ENCODE results near the gene PUS1. TPM values are rescaled to one million over a fixed set of nuclear protein-coding genes. Genes with fewer than 3 reads are reported as not detected.
"Not testable (repeated sequence)": the region's sequence is repeated elsewhere in the genome, so short reads cannot be mapped to it uniquely, and the experiment has no call there.

Gene PUS1
- total and polyA plus RNA-seq, 4 donors: 6.5 to 20.2 (median 18.8) TPM

DNA sequence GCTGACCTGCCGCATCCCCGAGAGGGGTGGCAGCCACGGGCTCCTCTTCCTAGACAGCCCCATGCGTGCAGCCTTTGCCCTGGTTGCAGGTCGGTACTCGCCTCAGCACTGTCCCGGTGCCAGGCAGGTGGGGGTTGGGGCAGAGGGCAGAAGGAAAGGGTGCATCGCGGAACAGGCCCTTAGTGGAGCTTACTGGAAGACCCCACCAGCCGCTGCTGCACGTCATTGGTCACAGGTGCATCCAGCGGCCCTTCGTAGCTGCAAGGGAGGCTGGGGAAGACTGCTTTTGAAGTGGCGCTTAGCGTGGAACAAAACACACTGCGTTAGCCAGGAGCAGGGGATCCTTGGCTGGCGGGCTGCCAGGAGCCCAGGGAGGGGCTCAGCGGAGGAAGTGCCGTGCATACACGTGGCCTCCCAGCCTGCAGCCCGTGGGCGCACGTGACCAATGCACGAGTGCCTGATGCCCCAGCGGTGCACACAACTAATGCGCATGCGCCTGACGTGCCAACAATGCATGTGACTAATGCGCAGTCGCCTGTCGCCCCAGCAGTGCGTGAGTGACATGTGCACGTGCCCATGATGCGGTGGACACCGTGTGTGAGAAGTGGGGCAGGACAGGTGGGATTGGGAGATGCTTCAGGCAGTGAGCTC, 15.7 kb downstream of the PUS1 start:
- no peak overlapping the region for H3K4me3 ChIP-seq (ENCODE audit: low read length in 2 of 2)
- 92 to 94% methylated on average over 35 of the region's 35 CpGs for WGBS, 2 donors
- H3K27me3 ChIP-seq (ENCODE audit: control insufficient read depth in 1 of 2, insufficient read depth in 2 of 2, low read length in 1 of 2): no peaks in the 10 kb centered on the region
- H3K9me3 ChIP-seq (ENCODE audit: control insufficient read depth, low read length): no peaks in the 10 kb centered on the region
- ATAC-seq (ENCODE audit: low FRiP score) (no peak), DNase-seq (peak in 1 of 2 donors; percentile 75)
- intact Hi-C loops (cut with DNase I): loop anchor here (5.0 to 10.0 kb wide), 2 partner anchors 92 to 230 kb away; partner anchors contain the start of gene SFSWAP (in 1 of the 2)
- no peaks in the 10 kb centered on the region for H3K4me1 ChIP-seq (ENCODE audit: control insufficient read depth in 1 of 2, insufficient read depth in 2 of 2, low read length in 2 of 2)
- H3K36me3 ChIP-seq (ENCODE audit: control insufficient read depth in 1 of 2, insufficient read depth in 2 of 2, low read length in 1 of 2): no peaks in the 10 kb centered on the region
- H3K27ac ChIP-seq (ENCODE audit: low read depth in 1 of 2, low read length in 2 of 2): no peak overlapping the region

- Histone ChIP-seq H3K36me3 (ENCODE audit: control insufficient read depth in 1 of 2, insufficient read depth in 2 of 2, low read length in 1 of 2) (no peaks in the 10 kb centered on the region), H3K27ac (ENCODE audit: low read depth in 1 of 2, low read length in 2 of 2) (no peak overlapping the region), H3K9me3 (ENCODE audit: control insufficient read depth, low read length) (no peaks in the 10 kb centered on the region), H3K4me1 (ENCODE audit: control insufficient read depth in 1 of 2, insufficient read depth in 2 of 2, low read length in 2 of 2) (no peaks in the 10 kb centered on the region), H3K27me3 (ENCODE audit: control insufficient read depth in 1 of 2, insufficient read depth in 2 of 2, low read length in 1 of 2) (no peaks in the 10 kb centered on the region), H3K4me3 (ENCODE audit: low read length in 2 of 2) (no peak overlapping the region)
- intact Hi-C loops (cut with DNase I): loop anchor here (5.0 to 10.0 kb wide), 2 partner anchors 94 to 232 kb away; partner anchors contain the start of gene SFSWAP (in 1 of the 2)
- ATAC-seq (ENCODE audit: low FRiP score) (no peak), DNase-seq (peak in 1 of 2 donors; percentile 15)
- 57 to 61% methylated on average over 6 of the region's 6 CpGs for WGBS, 2 donors
These were observed 17.7 kb downstream of the PUS1 start for GRCh38 chr12:131946757-131947156.

DNA sequence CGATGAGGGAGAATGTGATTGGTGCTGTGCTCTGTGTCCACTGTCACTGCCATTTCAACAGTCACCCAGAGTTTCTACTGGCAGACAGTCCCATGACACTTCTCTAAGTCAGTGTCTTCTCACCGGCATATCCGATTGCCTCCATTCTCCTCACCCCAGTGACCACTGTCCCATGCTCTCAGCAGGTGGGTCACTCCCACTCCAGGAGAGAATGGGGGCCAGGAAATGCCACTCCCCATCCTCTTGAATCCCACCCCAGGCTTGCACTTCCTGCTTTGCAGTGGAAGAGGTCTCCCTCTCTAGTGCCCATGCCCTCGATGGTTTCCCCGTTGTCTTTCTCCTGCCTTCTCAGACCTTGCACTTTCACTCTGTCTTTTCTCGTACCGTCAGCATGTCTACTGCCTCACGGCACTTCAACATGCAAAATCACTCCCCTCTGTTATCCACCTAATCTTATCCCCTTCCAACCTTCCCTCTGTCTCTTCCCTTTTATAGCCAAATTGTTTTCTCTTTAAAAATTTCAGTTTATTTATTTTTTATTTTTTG, 18.5 kb downstream of the PUS1 start:
- H3K9me3 ChIP-seq (ENCODE audit: control insufficient read depth, low read length): no peaks in the 10 kb centered on the region
- H3K4me1 ChIP-seq (ENCODE audit: control insufficient read depth in 1 of 2, insufficient read depth in 2 of 2, low read length in 2 of 2): no peaks in the 10 kb centered on the region
- no peak overlapping the region for H3K27ac ChIP-seq (ENCODE audit: low read depth in 1 of 2, low read length in 2 of 2)
- H3K36me3 ChIP-seq (ENCODE audit: control insufficient read depth in 1 of 2, insufficient read depth in 2 of 2, low read length in 1 of 2): no peaks in the 10 kb centered on the region
- DNase-seq (peak in 1 of 2 donors; percentile 50), ATAC-seq (ENCODE audit: low FRiP score) (no peak)
- intact Hi-C loops (cut with DNase I): loop anchor here (5.0 to 10.0 kb wide), 2 partner anchors 95 to 233 kb away; partner anchors contain the start of gene SFSWAP (in 1 of the 2)
- H3K27me3 ChIP-seq (ENCODE audit: control insufficient read depth in 1 of 2, insufficient read depth in 2 of 2, low read length in 1 of 2): no peaks in the 10 kb centered on the region
- 54 to 55% methylated on average over 8 of the region's 8 CpGs for WGBS, 2 donors
- no peak overlapping the region for H3K4me3 ChIP-seq (ENCODE audit: low read length in 2 of 2)

DNA sequence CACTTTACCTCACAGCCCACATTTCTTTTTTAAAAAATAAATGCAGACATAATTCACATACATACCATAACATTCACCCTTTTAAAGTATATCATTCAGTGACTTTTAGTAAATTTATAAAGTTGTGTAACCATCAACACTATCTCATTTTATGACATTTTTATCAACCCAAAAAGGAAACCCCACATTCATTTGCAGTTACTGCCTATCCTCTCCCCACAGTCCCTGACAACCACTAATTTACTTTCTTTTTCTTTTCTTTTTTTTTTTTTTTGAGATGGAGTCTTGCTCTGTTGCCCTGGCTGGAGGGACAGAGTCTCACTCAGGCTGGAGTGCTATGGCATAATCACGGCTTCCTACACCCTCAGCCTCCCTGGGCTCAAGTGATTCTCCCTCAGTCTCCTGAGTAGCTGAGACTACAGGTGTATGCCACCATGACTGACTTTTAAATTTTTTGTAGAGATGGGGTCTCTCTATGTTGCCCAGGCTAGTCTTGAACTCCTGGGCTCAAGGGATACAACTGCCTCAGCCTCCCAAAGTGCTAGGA, 19.2 kb downstream of the PUS1 start:
- Histone ChIP-seq H3K36me3 (ENCODE audit: control insufficient read depth in 1 of 2, insufficient read depth in 2 of 2, low read length in 1 of 2) (no peaks in the 10 kb centered on the region), H3K9me3 (ENCODE audit: control insufficient read depth, low read length) (no peaks in the 10 kb centered on the region), H3K27ac (ENCODE audit: low read depth in 1 of 2, low read length in 2 of 2) (peak overlapping the region in 1 of 2 donors; percentile 50), H3K4me3 (ENCODE audit: low read length in 2 of 2) (no peak overlapping the region), H3K27me3 (ENCODE audit: control insufficient read depth in 1 of 2, insufficient read depth in 2 of 2, low read length in 1 of 2) (no peaks in the 10 kb centered on the region), H3K4me1 (ENCODE audit: control insufficient read depth in 1 of 2, insufficient read depth in 2 of 2, low read length in 2 of 2) (no peaks in the 10 kb centered on the region)
- intact Hi-C loops (cut with DNase I): loop anchor here (5.0 to 10.0 kb wide), 2 partner anchors 96 to 233 kb away; partner anchors contain the start of gene SFSWAP (in 1 of the 2)
- DNase-seq: peak in 1 of 2 donors; percentile 4
- no peak for ATAC-seq (ENCODE audit: low FRiP score)
- 29 to 57% methylated on average over 1 of the region's 1 CpG for WGBS, 2 donors

GRCh38 chr12:131948713-131949430, 19.8 kb downstream of the PUS1 start:
- H3K4me1 ChIP-seq (ENCODE audit: control insufficient read depth in 1 of 2, insufficient read depth in 2 of 2, low read length in 2 of 2); H3K36me3 ChIP-seq (ENCODE audit: control insufficient read depth in 1 of 2, insufficient read depth in 2 of 2, low read length in 1 of 2); DNase-seq; H3K27me3 ChIP-seq (ENCODE audit: control insufficient read depth in 1 of 2, insufficient read depth in 2 of 2, low read length in 1 of 2); H3K9me3 ChIP-seq (ENCODE audit: control insufficient read depth, low read length); H3K4me3 ChIP-seq (ENCODE audit: low read length in 2 of 2): not testable (repeated sequence)
- peak overlapping the region; percentile 23 to 50 for H3K27ac ChIP-seq (ENCODE audit: low read depth in 1 of 2, low read length in 2 of 2)
- ATAC-seq (ENCODE audit: low FRiP score): peak; percentile 8
- WGBS, 2 donors: 15 to 16% methylated on average over 23 of the region's 23 CpGs
- intact Hi-C loops (cut with DNase I): loop anchor here (1.0 to 10.0 kb wide), 3 partner anchors 53 to 234 kb away; partner anchors contain the start of gene SFSWAP (in 1 of the 2)

DNA sequence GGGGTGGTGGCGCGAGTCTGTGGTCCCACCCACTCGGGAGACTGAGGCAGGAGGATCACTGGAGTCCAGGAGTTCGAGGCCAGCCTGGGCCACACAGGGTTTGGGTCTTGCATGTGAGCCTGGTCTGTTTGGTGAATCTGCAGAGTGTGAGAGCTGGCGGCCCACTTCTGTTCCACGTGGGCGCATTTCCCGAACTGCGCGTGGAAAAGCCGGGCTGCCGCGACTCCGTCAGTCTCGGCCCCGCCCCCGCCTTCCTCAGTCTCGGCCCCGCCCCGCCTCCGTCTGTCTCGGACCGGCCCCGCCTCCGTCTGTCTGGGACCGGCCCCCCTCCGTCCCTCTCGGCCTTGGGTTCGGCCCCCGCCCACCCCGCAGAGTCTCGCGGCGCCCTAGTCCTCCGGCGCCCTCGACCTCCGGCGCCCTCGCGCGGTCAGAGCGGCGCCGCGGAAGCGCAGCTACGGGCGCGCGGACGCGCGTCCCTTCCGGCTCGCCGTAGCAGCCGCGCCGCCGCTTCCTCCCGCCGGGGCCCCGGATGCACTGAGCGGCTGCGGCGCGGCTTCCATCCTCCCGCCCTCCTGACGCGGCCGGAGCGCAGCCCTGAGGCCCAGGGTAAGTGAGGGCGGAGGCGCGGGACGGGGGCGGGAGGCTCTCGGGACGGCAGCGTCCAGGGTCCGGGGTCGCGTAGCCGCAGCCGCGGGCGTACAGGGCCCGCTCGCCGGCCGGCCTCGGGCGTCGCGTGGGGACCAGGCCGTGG, 20.5 kb downstream of the PUS1 start, which contains the start of gene EP400:
Gene EP400, plus strand, starts transcription at position 512 of the 751 bp plus-strand sequence. CDS start 10,678 bp downstream, outside the sequence.
- Histone ChIP-seq H3K27ac (ENCODE audit: low read depth in 1 of 2, low read length in 2 of 2) (peak within 1 kb of the TSS; percentile 24 to 82), H3K4me1 (ENCODE audit: control insufficient read depth in 1 of 2, insufficient read depth in 2 of 2, low read length in 2 of 2) (no peaks in the 10 kb centered on the region), H3K27me3 (ENCODE audit: control insufficient read depth in 1 of 2, insufficient read depth in 2 of 2, low read length in 1 of 2) (no peaks in the 10 kb centered on the region), H3K4me3 (ENCODE audit: low read length in 2 of 2) (peak within 1 kb of the TSS; percentile 84 to 90), H3K9me3 (ENCODE audit: control insufficient read depth, low read length) (no peaks in the 10 kb centered on the region), H3K36me3 (ENCODE audit: control insufficient read depth in 1 of 2, insufficient read depth in 2 of 2, low read length in 1 of 2) (no peaks in the 10 kb centered on the region)
- ATAC-seq (ENCODE audit: low FRiP score): peak; percentile 99
- DNase-seq: peak; percentile 98 to 99
- 1 to 2% methylated on average over 77 to 97 of the region's 97 CpGs for whole genome bisulfite sequencing, 2 donors
- intact Hi-C loops (cut with DNase I): loop anchor here (1.0 to 10.0 kb wide), 3 partner anchors 53 to 235 kb away; partner anchors contain the start of gene SFSWAP (in 1 of the 2)

DNA sequence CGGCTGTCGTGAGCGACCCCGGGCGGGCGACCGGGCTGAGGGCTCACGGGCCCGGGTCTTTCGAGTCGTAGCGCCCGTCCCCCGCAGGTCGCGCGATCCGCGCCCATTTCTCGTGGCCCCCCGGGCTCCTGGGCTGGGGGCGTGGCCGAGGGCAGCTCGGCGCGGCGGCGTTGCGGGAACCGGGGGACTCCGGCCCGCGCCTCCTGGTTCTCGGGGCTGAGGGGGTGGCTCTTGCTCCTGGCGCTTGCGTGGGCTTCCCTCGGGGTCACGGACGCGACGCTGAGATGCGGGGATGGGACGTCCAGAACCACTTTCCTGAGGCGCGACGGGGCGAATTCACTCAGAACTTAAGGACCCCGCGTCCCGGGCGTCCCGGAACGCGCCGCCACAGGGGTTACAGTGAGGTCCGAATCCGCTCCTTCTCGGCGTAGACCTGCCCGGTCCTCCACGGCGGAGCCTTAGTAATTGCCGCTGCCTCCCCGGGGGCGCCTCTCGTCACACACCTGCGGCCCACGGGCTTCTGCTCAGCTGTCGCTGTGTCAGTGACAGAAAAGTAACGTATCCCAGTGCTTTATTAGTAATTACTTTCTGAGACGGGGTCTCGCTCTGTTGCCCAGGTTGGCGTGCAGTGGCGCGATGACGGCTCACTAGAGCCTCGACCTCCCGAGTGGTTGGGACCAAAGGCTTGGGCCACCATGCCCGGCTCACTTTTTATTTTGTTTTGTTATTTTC, 21.3 kb downstream of the PUS1 start:
- WGBS, 2 donors: 0 to 1% methylated on average over 51 to 79 of the region's 79 CpGs
- no peaks in the 10 kb centered on the region for H3K9me3 ChIP-seq (ENCODE audit: control insufficient read depth, low read length)
- H3K4me3 ChIP-seq (ENCODE audit: low read length in 2 of 2): peak overlapping the region; percentile 84 to 90
- H3K4me1 ChIP-seq (ENCODE audit: control insufficient read depth in 1 of 2, insufficient read depth in 2 of 2, low read length in 2 of 2): no peaks in the 10 kb centered on the region
- DNase-seq (peak; percentile 60 to 85), ATAC-seq (ENCODE audit: low FRiP score) (peak; percentile 4)
- H3K36me3 ChIP-seq (ENCODE audit: control insufficient read depth in 1 of 2, insufficient read depth in 2 of 2, low read length in 1 of 2): no peaks in the 10 kb centered on the region
- H3K27ac ChIP-seq (ENCODE audit: low read depth in 1 of 2, low read length in 2 of 2): peak overlapping the region; percentile 24 to 82
- intact Hi-C loops (cut with DNase I): no loop called here
- H3K27me3 ChIP-seq (ENCODE audit: control insufficient read depth in 1 of 2, insufficient read depth in 2 of 2, low read length in 1 of 2): no peaks in the 10 kb centered on the region
